ENCODE results near the gene PRKG2. TPM values are rescaled to one million over a fixed set of nuclear protein-coding genes. Genes with fewer than 3 reads are reported as not detected.
A peak's percentile ranks its signal among the peaks of the same experiment; 100 is the strongest.

PRKG2 gene
- total RNA-seq, 2 experiments from 2014 or later, result 0.27 to 0.39 TPM

GRCh38 chr4:81040012-81040659 lies 174.9 kb downstream of the PRKG2 start:
- H3K36me3 ChIP-seq (ENCODE audit: insufficient read depth, low read length), result no peaks in the 10 kb centered on the region
- H3K36me3 Mint-ChIP-seq (ENCODE audit: low read depth), result no peaks in the 10 kb centered on the region
- TF ChIP-seq CTCF (IDR thresholded peaks at IDR 0.05), result peak; percentile 63
- CTCF ChIA-PET, result interaction anchor here (0.6 to 2.6 kb wide), 8 partner anchors 9 to 681 kb away, joined by 3 to 14 read pairs (median 4); partner anchors contain the start of gene BMP3
- H3K27ac Mint-ChIP-seq, result no peak overlapping the region
- no peaks in the 10 kb centered on the region for H3K9me3 Mint-ChIP-seq
- DNase-seq, result peak in 3 of 14 experiments; percentile 53 to 58 (median 58)
- H3K4me1 ChIP-seq (ENCODE audit: insufficient read depth, low read length), result no peaks in the 10 kb centered on the region
- H3K4me3 ChIP-seq (ENCODE audit: low read length), result no peak overlapping the region
- H3K4me1 Mint-ChIP-seq (ENCODE audit: low read depth), result no peaks in the 10 kb centered on the region
- peaks cover 0 to 18% of the 10 kb centered on the region in 2 experiments for H3K27me3 ChIP-seq (ENCODE audit: control insufficient read depth in 1 of 2, insufficient read depth in 2 of 2, low read length in 2 of 2)
- no peak overlapping the region for H3K4me3 Mint-ChIP-seq
- intact Hi-C loops (cut with DNase I, micrococcal nuclease), result loop anchor here (1.0 to 5.0 kb wide), 5 partner anchors 48 to 679 kb away; no protein-coding TSS in a partner anchor
- POLR2A ChIA-PET, result interaction anchor here (1.0 to 1.6 kb wide), 2 partner anchors 50 to 674 kb away, joined by 3 to 6 read pairs; no protein-coding TSS in a partner anchor
- no peak for ATAC-seq (ENCODE audit: poor library complexity)
- H3K9me3 ChIP-seq (ENCODE audit: control insufficient read depth in 1 of 2, insufficient read depth in 1 of 2, low read length in 2 of 2), result no peaks in the 10 kb centered on the region
- H3K27ac ChIP-seq (ENCODE audit: low read depth in 1 of 2, low read length in 2 of 2), result no peak overlapping the region
- peaks cover 40% of the 10 kb centered on the region for H3K27me3 Mint-ChIP-seq

- H3K36me3 ChIP-seq (ENCODE audit: insufficient read depth, low read length), result no peaks in the 10 kb centered on the region
- H3K9me3 ChIP-seq (ENCODE audit: control insufficient read depth in 1 of 2, insufficient read depth in 1 of 2, low read length in 2 of 2), result no peaks in the 10 kb centered on the region
- H3K27ac Mint-ChIP-seq, result no peak overlapping the region
- TF ChIP-seq CTCF (IDR thresholded peaks at IDR 0.05), result no peak
- H3K4me1 Mint-ChIP-seq (ENCODE audit: low read depth), result no peaks in the 10 kb centered on the region
- ATAC-seq (ENCODE audit: poor library complexity) (no peak), DNase-seq (no peak)
- H3K4me1 ChIP-seq (ENCODE audit: insufficient read depth, low read length), result no peaks in the 10 kb centered on the region
- no peaks in the 10 kb centered on the region for H3K36me3 Mint-ChIP-seq (ENCODE audit: low read depth)
- ChIA-PET CTCF (interaction anchor here (0.9 to 2.6 kb wide), 6 partner anchors 9 to 680 kb away, joined by 3 to 14 read pairs (median 7); partner anchors contain the start of gene BMP3), POLR2A (interaction anchor here (1.0 to 1.6 kb wide), 2 partner anchors 50 to 673 kb away, joined by 3 to 6 read pairs; no protein-coding TSS in a partner anchor)
- intact Hi-C loops (cut with DNase I, micrococcal nuclease), result loop anchor here in 1 of 2 experiments (5.0 kb wide), 1 partner anchor 47 kb away; no protein-coding TSS in a partner anchor
- peaks cover 0 to 24% of the 10 kb centered on the region in 2 experiments for H3K27me3 ChIP-seq (ENCODE audit: control insufficient read depth in 1 of 2, insufficient read depth in 2 of 2, low read length in 2 of 2)
- H3K27ac ChIP-seq (ENCODE audit: low read depth in 1 of 2, low read length in 2 of 2), result no peak overlapping the region
- peaks cover 38% of the 10 kb centered on the region for H3K27me3 Mint-ChIP-seq
- H3K4me3 Mint-ChIP-seq, result no peak overlapping the region
- H3K9me3 Mint-ChIP-seq, result no peaks in the 10 kb centered on the region
- no peak overlapping the region for H3K4me3 ChIP-seq (ENCODE audit: low read length)
Measured at GRCh38 chr4:81039351-81039972, 175.6 kb downstream of the PRKG2 start.

- Histone ChIP-seq H3K9me3 (ENCODE audit: control insufficient read depth in 1 of 2, insufficient read depth in 1 of 2, low read length in 2 of 2) (no peaks in the 10 kb centered on the region), H3K4me1 (ENCODE audit: insufficient read depth, low read length) (no peaks in the 10 kb centered on the region), H3K4me3 (ENCODE audit: low read length) (no peak overlapping the region), H3K27ac (ENCODE audit: low read depth in 1 of 2, low read length in 2 of 2) (no peak overlapping the region), H3K27me3 (ENCODE audit: control insufficient read depth in 1 of 2, insufficient read depth in 2 of 2, low read length in 2 of 2) (peaks cover 2 to 25% of the 10 kb centered on the region in 2 experiments), H3K36me3 (ENCODE audit: insufficient read depth, low read length) (no peaks in the 10 kb centered on the region)
- H3K36me3 Mint-ChIP-seq (ENCODE audit: low read depth), result no peaks in the 10 kb centered on the region
- POLR2A ChIA-PET, result interaction anchor here (1.6 kb wide), 1 partner anchor 673 kb away, joined by 6 read pairs; no protein-coding TSS in a partner anchor
- no peak overlapping the region for H3K4me3 Mint-ChIP-seq
- CTCF ChIA-PET, result interaction anchor here (2.2 to 2.6 kb wide), 2 partner anchors 18 to 676 kb away, joined by 6 to 14 read pairs; no protein-coding TSS in a partner anchor
- intact Hi-C loops (cut with DNase I, micrococcal nuclease), result loop anchor here in 1 of 2 experiments (5.0 kb wide), 1 partner anchor 46 kb away; no protein-coding TSS in a partner anchor
- no peak for DNase-seq
- H3K4me1 Mint-ChIP-seq (ENCODE audit: low read depth), result no peaks in the 10 kb centered on the region
- H3K27me3 Mint-ChIP-seq, result peaks cover 35% of the 10 kb centered on the region
- H3K9me3 Mint-ChIP-seq, result no peaks in the 10 kb centered on the region
- no peak for ATAC-seq (ENCODE audit: poor library complexity)
- no peak overlapping the region for H3K27ac Mint-ChIP-seq
- TF ChIP-seq CTCF (IDR thresholded peaks at IDR 0.05), result no peak
Measured at GRCh38 chr4:81038636-81039350, 176.2 kb downstream of the PRKG2 start.
